Large intestine (tissue), 3 donors: ENCODE data around the gene PTPRS. TPM values are rescaled to one million over a fixed set of nuclear protein-coding genes. Genes with fewer than 3 reads are reported as not detected.

Experiments
- DNase-seq, 2 donors: peaks; one replicate each; pipeline versions ENCODE4 v3.0.0 to v3.0.0-alpha.2; 2013
- H3K27ac ChIP-seq: one replicate; pipeline ENCODE4 v1.5.1; 2013; ENCODE audit warnings: low read length
- H3K27me3 ChIP-seq: 2 replicates; pipeline ENCODE4 v1.6.1; 2013; ENCODE audit warnings: low read length; ENCODE audit not compliant: control insufficient read depth, insufficient read depth
- H3K36me3 ChIP-seq: 2 replicates; pipeline ENCODE4 v1.6.1; 2013; ENCODE audit warnings: low read length; ENCODE audit not compliant: control insufficient read depth, insufficient read depth
- H3K4me1 ChIP-seq: one replicate; pipeline ENCODE4 v1.6.1; 2013; ENCODE audit warnings: low read length; ENCODE audit not compliant: control insufficient read depth, insufficient read depth
- H3K4me3 ChIP-seq: one replicate; pipeline ENCODE4 v1.5.1; 2013; ENCODE audit warnings: low read length
- H3K9me3 ChIP-seq: one replicate; pipeline ENCODE4 v1.6.1; 2013; ENCODE audit warnings: mild to moderate bottlenecking, low read depth, low read length, moderate library complexity; ENCODE audit not compliant: control insufficient read depth
- WGBS: methylation state at CpG from one replicate; pipeline ENCODE4 v1.1.5; 2013; ENCODE audit warnings: low lambda C conversion rate; ENCODE audit not compliant: insufficient coverage; 5-methylcytosine and 5-hydroxymethylcytosine counted together
- polyA plus RNA-seq: library from polyadenylated mRNA; unstranded; fragments of 120-200 nt; gene quantifications from one replicate; pipeline ENCODE4 v1.2.1, GENCODE V29; 2013

The PTPRS gene
- polyA plus RNA-seq, 1 donor: 25.3 TPM

DNA sequence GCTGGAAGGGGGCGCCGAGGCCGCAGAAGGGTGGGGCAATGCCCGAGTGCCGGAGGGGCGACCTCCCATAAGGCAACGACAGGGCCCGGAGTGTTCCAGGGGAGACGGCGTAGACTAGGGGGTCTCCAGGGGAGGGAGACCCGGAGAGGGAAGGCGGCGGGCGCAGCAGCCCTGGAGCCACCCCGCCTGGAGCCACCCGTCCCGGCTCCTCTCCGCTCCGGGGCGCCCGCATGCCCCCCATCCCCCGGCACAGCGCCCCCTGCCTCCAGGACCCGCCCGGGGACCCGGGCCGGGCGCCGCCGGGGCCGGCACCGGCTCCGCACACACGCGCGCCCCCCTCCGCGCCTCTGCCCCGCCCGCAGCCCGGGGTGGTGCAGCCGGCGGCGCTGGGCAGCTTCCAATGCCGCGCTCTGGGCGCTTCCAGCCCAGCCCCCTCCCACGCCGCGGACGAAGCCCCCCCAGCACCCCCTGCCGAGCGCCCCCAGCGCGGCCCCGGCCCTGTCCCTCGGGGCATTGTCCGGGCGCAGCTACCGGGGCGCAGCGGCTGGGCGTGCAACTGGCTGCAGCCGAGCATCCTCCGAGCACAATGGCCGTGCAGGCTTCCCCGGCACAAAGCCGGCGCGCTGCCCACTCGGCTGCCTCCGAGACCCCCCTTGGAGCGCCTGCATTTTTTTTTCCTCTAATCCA, 519 bp downstream of the PTPRS start:
- H3K27me3 ChIP-seq: peaks cover 47% of the 10 kb centered on the region
- WGBS: no CpG with 5 or more reads among the region's 73 CpGs
- no peak overlapping the region for H3K27ac ChIP-seq
- peaks cover 6% of the 10 kb centered on the region for H3K4me1 ChIP-seq
- no peaks in the 10 kb centered on the region for H3K36me3 ChIP-seq
- peak overlapping the region; percentile 42 for H3K4me3 ChIP-seq
- no peaks in the 10 kb centered on the region for H3K9me3 ChIP-seq
- no peak for DNase-seq

DNA sequence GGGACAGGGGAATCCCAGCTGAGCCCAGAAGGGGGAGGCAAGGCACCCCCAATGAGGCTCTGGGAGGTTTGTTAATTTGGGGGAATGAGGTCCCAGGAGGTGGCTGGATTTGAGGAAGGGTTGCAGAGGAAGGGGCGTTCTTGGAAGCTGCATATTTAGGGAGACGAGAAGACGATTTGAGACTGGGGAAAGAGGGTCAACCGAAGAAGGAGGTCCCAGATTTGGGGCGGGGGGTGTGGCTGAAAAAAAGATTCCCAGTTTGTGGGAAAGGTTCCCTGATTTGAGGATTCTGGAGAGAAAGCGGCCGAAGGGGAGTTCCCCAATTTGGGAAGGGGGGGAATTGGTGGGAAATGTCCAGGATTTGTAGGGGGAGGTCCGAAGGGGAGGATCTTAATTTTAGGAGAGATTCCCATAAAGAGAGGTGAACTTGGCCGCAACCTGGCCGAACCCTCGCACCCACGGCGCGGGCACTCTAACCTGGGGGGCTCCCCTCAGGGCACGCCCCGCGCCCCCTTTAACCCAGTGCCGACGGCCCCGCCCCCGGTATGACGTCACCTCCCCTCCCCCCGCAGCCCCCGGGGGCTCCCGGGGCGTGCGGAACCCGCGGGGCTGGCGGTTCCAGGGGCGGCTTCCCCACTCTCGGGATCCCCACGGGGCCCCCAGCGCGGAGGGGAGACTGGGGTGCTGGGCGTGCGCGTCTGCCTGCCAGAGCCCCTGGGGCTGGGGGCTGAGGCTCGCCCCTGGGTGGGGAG, 1.2 kb downstream of the PTPRS start:
- no peak for DNase-seq
- no peak overlapping the region for H3K27ac ChIP-seq
- H3K9me3 ChIP-seq: no peaks in the 10 kb centered on the region
- H3K36me3 ChIP-seq: no peaks in the 10 kb centered on the region
- WGBS: 0% methylated on average over 1 of the region's 39 CpGs
- H3K27me3 ChIP-seq: peaks cover 53% of the 10 kb centered on the region
- peaks cover 6% of the 10 kb centered on the region for H3K4me1 ChIP-seq
- peak overlapping the region; percentile 26 for H3K4me3 ChIP-seq

DNA sequence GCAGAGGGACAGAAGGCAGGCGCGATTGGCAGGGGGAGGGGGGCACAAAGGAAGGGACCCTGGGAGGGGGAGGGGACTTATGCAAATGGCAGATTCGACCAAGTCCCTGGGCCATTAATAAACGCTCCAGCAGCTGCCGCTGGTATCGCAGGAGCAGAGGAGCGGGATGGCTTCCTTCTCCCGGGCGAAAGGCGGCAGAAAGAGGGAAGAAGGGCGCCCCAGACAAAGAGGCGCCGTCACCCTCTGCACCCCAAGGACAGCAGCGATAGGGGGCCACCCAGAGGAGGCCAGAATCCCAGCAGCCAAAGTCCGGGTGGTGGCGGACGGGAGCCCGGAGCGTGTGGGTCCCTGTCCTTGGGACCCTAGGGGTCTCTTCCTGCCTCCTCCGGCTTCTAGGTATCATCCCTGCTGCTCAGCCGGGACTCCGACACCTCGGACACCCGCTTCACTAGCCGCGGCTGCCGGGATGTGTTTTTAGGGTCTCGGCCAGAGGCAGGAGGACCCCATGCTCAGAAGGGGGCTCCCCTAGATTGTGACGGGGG, 1.9 kb downstream of the PTPRS start:
- Histone ChIP-seq H3K27ac (no peak overlapping the region), H3K27me3 (peaks cover 54% of the 10 kb centered on the region), H3K4me3 (peak overlapping the region; percentile 26), H3K9me3 (no peaks in the 10 kb centered on the region), H3K4me1 (peaks cover 6% of the 10 kb centered on the region), H3K36me3 (no peaks in the 10 kb centered on the region)
- no CpG with 5 or more reads among the region's 29 CpGs for WGBS
- DNase-seq: peak; percentile 24 to 27

DNA sequence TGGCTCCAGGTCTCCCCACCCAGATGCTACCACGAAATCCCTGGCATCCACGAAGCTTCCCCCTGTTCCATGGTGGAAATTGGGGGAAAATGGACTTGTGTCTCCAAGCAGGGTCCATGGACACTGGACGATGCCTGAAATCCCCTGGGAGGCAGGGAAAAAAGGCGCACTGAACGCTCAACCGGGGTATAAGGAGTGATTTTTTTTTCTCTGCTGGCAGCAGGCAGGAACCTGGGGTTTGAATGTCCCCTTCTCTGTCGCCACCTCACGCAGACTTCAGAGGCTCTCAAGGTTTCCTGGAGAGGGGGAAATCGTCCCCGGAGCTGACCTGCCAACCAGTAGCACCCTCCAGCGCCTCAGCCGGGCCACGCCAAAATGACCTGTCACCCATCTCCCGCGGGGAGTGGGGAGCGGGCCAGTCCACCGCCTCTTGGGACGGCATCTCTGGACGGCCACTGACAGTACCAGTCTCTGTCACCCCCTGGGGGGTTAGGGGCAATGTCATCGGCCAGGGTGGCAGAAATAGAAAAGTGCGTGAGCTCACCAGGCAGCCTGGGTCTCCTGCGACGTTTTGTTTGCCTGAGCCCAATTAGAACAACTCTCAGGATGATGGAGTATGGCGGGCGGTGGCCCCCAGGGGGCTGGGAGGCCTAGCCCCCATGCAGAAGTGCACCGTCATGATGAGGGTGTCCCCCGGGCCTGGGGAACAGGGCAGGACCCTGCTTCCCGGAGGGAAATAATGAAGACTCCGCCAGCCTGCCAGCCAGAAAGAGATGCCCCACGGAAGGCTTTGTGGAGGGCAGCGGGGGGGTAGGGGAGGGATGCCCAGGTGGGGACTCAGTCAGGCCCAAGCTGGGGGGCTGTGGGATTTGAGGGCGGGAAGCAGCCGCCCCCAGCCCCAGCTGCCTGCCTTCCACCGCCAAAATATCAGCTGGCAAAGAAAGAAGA, 2.6 kb downstream of the PTPRS start:
- no peaks in the 10 kb centered on the region for H3K36me3 ChIP-seq

DNA sequence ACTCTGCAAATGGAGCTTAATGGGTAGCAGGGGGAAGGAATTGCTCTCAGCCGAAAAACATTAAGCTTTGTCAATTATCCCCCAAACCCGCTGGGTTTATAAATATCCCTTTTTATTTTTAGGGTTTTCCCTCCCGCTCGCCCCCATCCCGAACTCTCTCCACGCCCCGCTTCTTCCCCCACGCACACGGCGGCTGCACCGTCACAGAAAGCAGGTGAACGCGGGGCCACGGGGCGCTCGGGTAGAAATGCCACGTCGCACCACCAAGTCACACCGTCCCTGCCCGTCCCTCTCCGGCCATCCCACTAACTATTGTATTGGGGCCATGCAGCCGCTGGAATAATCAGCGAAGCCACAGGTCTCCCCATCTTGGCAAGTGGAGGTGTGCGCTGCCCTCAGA, 3.5 kb downstream of the PTPRS start:
- H3K4me1 ChIP-seq: peaks cover 6% of the 10 kb centered on the region
- no peaks in the 10 kb centered on the region for H3K9me3 ChIP-seq
- no peak overlapping the region for H3K4me3 ChIP-seq
- 93% methylated on average over 6 of the region's 24 CpGs for WGBS
- DNase-seq: no peak
- H3K27me3 ChIP-seq: peaks cover 54% of the 10 kb centered on the region
- no peak overlapping the region for H3K27ac ChIP-seq
- H3K36me3 ChIP-seq: no peaks in the 10 kb centered on the region

More for the DNA sequence above, 2.6 kb downstream of the PTPRS start:
- Histone ChIP-seq H3K9me3 (no peaks in the 10 kb centered on the region), H3K4me3 (no peak overlapping the region), H3K27me3 (peaks cover 54% of the 10 kb centered on the region), H3K27ac (no peak overlapping the region), H3K4me1 (peaks cover 6% of the 10 kb centered on the region)
- no CpG with 5 or more reads among the region's 34 CpGs for WGBS
- DNase-seq: no peak

DNA sequence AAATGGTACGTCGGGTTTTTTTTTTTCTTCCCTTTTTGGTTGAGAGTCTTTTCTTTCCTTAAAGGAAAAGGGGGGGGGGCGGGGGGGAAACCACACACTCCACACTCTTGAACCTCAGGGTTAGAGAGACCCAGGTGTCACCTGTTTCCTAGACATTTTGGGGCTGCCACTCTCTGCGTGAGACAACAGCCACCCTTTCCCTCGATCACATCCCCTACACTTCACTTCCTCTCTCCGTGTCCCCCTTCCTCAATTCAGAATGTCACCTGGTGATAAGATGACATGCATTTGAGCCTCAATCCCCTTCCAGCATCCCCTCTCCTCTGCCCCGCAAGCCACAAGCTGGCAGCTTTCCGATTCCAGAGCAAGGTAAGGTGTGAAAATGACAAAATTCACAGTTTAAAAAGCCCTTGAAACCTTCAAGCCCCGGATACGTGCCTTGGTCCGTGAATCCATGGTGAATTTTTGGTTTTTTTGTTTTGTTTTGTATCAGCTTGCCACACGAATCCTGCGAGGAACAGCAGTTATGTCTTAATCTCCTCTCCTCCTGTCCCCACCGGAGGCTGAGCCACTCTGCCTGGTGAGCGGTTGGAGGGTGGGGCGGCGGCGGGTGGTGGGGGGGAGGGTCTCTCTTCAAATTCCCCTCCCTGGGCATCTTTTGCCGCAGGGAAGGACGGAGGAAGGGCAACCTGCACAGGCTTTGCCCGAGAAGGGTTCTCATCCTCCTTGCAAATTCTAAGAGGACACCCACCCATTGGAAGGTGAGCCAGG, 4.2 kb downstream of the PTPRS start:
- Histone ChIP-seq H3K4me3 (no peak overlapping the region), H3K27ac (no peak overlapping the region), H3K9me3 (no peaks in the 10 kb centered on the region), H3K27me3 (peaks cover 50% of the 10 kb centered on the region), H3K4me1 (peaks cover 6% of the 10 kb centered on the region), H3K36me3 (no peaks in the 10 kb centered on the region)
- DNase-seq: no peak
- 48% methylated on average over 4 of the region's 21 CpGs for WGBS

DNA sequence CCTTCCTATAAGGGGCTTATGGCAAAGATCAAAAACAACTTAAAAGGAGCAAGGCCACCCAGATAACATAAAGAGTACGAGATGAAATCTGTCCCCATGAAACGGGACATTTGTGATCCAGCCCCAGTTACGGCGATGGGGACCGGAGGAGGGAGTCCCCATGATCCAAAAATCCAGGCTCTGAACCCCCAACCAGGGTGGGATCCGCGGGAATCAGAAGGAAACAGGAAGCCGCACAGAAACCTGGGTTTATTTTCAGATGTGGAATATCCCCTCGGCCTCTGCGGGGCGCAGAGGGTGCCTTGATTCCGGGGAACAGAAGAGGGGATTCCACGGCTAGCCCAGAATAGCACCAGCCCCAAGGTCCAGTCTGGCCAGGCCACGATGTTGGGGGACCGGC, 5.0 kb downstream of the PTPRS start:
- Histone ChIP-seq H3K4me3 (no peak overlapping the region), H3K27me3 (peaks cover 45% of the 10 kb centered on the region), H3K27ac (no peak overlapping the region), H3K4me1 (peaks cover 6% of the 10 kb centered on the region), H3K36me3 (no peaks in the 10 kb centered on the region), H3K9me3 (no peaks in the 10 kb centered on the region)
- 93% methylated on average over 2 of the region's 15 CpGs for WGBS
- DNase-seq: no peak

DNA sequence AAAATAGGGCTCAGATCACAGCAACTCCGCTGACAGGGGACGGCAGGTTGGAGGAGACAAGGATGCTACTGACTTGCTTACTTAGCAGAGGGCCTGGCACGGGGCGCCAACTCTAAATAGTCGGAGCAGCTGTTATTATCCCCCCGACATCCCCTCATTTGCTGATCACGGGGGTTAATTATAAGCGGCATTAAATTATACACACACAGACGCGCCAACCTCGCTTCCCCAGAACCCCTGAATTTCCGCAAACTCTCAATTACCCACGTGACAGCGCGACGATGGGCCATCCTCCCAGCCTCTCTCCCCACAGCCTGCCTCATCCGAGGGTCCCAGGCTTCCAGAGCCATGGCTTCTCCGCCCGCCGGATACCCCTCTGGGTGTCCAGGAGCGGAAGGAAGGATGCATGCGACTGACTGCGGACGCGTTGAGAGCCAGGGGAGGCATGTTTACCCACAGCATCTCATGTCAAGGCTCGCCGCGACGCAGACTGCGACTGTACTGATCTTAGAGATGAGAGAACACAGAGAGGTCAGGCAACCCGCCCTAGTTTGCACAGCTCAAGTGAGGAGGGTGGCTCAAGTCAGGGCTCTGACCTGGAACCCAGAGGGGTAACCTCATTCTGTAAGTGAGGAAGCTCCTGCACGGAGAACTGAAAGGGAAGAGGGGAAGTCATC, 5.7 kb downstream of the PTPRS start:
- no peak overlapping the region for H3K4me3 ChIP-seq
- peaks cover 45% of the 10 kb centered on the region for H3K27me3 ChIP-seq
- H3K36me3 ChIP-seq: no peaks in the 10 kb centered on the region
- no peak for DNase-seq
- peaks cover 6% of the 10 kb centered on the region for H3K4me1 ChIP-seq
- 84% methylated on average over 5 of the region's 32 CpGs for WGBS
- H3K27ac ChIP-seq: no peak overlapping the region
- H3K9me3 ChIP-seq: no peaks in the 10 kb centered on the region

DNA sequence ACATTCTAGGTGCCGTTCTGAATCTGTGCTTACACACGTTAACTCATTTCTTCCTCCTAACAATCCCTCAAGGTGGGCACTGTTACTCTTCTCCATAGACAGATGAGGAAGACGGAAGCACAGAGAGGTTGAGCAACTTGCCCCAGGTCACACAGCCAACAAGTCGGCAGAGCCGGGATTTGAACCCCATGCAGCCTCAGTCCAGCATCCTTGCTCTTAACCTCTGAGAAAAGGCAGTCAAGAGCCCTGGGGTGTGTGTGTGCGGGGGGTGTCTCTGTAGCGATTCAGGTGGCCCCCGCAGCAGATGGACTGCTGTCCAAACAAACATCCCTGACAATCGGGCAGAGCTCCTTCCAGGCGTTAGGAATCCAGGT, 6.3 kb downstream of the PTPRS start:
- Histone ChIP-seq H3K4me1 (peaks cover 6% of the 10 kb centered on the region), H3K27ac (no peak overlapping the region), H3K27me3 (peaks cover 40% of the 10 kb centered on the region), H3K9me3 (no peaks in the 10 kb centered on the region), H3K4me3 (no peak overlapping the region), H3K36me3 (no peaks in the 10 kb centered on the region)
- no CpG with 5 or more reads among the region's 10 CpGs for WGBS
- no peak for DNase-seq
